Measurements from ENCODE around the gene KIF3A.

The KIF3A gene

GRCh38 chr5:132761321-132762240 is 24.2 kb upstream of the KIF3A start:
- no peak for TF ChIP-seq CTCF (IDR thresholded peaks at IDR 0.05; ENCODE audit: insufficient read depth, low read depth, low read length, missing control alignments)
- no peak for DNase-seq (ENCODE audit: low read depth)
- no peak overlapping the region for H3K4me3 ChIP-seq (ENCODE audit: low read length)

GRCh38 chr5:132760601-132761317 is 23.4 kb upstream of the KIF3A start:
- H3K4me3 ChIP-seq (ENCODE audit: low read length): no peak overlapping the region
- no peak for TF ChIP-seq CTCF (IDR thresholded peaks at IDR 0.05; ENCODE audit: insufficient read depth, low read depth, low read length, missing control alignments)
- no peak for DNase-seq (ENCODE audit: low read depth)

- no peak for DNase-seq (ENCODE audit: low read depth)
- no peak overlapping the region for H3K4me3 ChIP-seq (ENCODE audit: low read length)
- no peak for TF ChIP-seq CTCF (IDR thresholded peaks at IDR 0.05; ENCODE audit: insufficient read depth, low read depth, low read length, missing control alignments)
Observed at GRCh38 chr5:132760049-132760420, 22.7 kb upstream of the KIF3A start.

GRCh38 chr5:132759114-132760048 is 22.0 kb upstream of the KIF3A start:
- no peak overlapping the region for H3K4me3 ChIP-seq (ENCODE audit: low read length)
- DNase-seq (ENCODE audit: low read depth): peak; percentile 68
- TF ChIP-seq CTCF (IDR thresholded peaks at IDR 0.05; ENCODE audit: insufficient read depth, low read depth, low read length, missing control alignments): no peak

- H3K4me3 ChIP-seq (ENCODE audit: low read length): no peak overlapping the region
- no peak for DNase-seq (ENCODE audit: low read depth)
- TF ChIP-seq CTCF (IDR thresholded peaks at IDR 0.05; ENCODE audit: insufficient read depth, low read depth, low read length, missing control alignments): no peak
Observed at GRCh38 chr5:132758451-132758850, 21.1 kb upstream of the KIF3A start.

- no peak for TF ChIP-seq CTCF (IDR thresholded peaks at IDR 0.05; ENCODE audit: insufficient read depth, low read depth, low read length, missing control alignments)
Observed at GRCh38 chr5:132756542-132756941, 19.2 kb upstream of the KIF3A start.

More at GRCh38 chr5:132756542-132756941, 19.2 kb upstream of the KIF3A start:
- no peak for DNase-seq (ENCODE audit: low read depth)
- no peak overlapping the region for H3K4me3 ChIP-seq (ENCODE audit: low read length)
